Measurements from ENCODE around the gene KBTBD12.

- TF ChIP-seq CTCF (IDR thresholded peaks at IDR 0.05; ENCODE audit: borderline replicate concordance, extremely low read depth, low read length, poor library complexity, severe bottlenecking) (no peak), EZH2 (IDR thresholded peaks at IDR 0.05; ENCODE audit: borderline replicate concordance, low read depth, low read length, severe bottlenecking) (no peak)
These were observed 31.0 kb upstream of the KBTBD12 start for GRCh38 chr3:127884041-127884440.

Data from DND-41 (cell line).